Esophagus muscularis mucosa (tissue), 4 donors: ENCODE results near the gene ANKRD36C.
"Not testable (repeated sequence)": the region's sequence is repeated elsewhere in the genome, so short reads cannot be mapped to it uniquely, and the experiment has no call there.

Experiments used
- EP300 ChIP-seq: sonication (generic); formaldehyde crosslinking; IDR thresholded peaks from one replicate; pipeline ENCODE4 v1.6.1; 2017; ENCODE audit warnings: antibody characterized with exemption
- POLR2AphosphoS5 ChIP-seq, 2 donors: sonication (generic); formaldehyde crosslinking; IDR thresholded peaks; one replicate each; pipeline ENCODE4 v1.6.1; 2017; ENCODE audit warnings: antibody characterized with exemption in 2 of 2
- TF ChIP-seq, protein P1 (sequence below), 3 experiments: fragments of 200-600 bp in 2 of 3; fragments of 450-650 bp in 1 of 3; sonication (generic) in 2 of 3; IDR thresholded peaks; one replicate each; pipeline ENCODE4 v1.5.1; 2017 to 2019; ENCODE audit warnings: antibody characterized with exemption in 3 of 3, mild to moderate bottlenecking in 2 of 3, moderate library complexity in 1 of 3

DNA sequence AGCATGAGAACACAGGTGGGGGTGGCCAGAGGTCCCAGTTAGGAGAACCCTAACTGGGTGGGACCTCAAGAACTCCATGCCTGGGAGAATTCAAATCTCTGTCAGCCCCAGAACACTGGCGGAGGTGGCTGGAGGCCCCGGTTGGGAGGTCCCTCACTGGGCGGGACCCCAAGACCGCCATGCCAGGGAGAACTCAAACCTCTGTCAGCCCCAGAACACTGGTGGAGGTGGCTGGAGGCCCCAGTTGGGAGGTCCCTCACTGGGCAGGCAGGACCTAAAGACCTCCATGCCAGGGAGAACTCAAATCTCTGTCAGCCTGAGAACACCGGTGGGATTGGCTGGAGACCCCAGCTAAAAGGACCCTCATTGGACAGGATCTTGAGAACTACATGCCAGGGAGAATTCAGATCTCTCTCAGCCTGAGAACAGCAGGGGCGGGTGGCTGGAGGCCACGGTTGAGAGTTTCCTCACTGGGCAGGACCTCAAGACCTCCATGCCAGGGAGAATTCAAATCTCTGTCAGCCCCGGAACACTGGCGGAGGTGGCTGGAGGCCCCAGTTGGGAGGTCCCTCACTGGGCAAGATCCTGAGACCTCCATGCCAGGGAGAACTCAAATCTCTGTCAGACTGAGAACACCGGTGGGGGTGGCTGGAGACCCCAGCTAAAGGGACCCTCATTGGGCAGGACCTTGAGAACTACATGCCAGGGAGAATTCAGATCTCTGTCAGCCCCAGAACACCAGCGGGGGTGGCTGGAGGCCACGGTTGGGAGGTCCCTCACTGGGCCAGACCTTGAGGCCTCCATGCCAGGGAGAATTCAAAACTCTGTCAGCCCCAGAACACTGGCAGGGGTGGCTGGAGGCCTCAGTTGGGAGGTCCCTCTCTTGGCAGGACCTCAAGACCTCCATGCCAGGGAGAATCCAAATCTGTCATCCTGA is 157.3 kb downstream of the ANKRD36C start:
- not testable (repeated sequence) for TF ChIP-seq EP300; POLR2AphosphoS5 (IDR thresholded peaks at IDR 0.05)
- TF ChIP-seq, protein P1, sequence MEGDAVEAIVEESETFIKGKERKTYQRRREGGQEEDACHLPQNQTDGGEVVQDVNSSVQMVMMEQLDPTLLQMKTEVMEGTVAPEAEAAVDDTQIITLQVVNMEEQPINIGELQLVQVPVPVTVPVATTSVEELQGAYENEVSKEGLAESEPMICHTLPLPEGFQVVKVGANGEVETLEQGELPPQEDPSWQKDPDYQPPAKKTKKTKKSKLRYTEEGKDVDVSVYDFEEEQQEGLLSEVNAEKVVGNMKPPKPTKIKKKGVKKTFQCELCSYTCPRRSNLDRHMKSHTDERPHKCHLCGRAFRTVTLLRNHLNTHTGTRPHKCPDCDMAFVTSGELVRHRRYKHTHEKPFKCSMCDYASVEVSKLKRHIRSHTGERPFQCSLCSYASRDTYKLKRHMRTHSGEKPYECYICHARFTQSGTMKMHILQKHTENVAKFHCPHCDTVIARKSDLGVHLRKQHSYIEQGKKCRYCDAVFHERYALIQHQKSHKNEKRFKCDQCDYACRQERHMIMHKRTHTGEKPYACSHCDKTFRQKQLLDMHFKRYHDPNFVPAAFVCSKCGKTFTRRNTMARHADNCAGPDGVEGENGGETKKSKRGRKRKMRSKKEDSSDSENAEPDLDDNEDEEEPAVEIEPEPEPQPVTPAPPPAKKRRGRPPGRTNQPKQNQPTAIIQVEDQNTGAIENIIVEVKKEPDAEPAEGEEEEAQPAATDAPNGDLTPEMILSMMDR (IDR thresholded peaks at IDR 0.05): not testable (repeated sequence)
